ENCODE data around the gene EBPL. TPM values are rescaled to one million over a fixed set of nuclear protein-coding genes. Genes with fewer than 3 reads are reported as not detected.

The EBPL gene
- total and polyA plus RNA-seq, 9 of the 15 experiments (the other 6 are each of a cell fraction or from before 2014, with no cell fraction given): 5.2 to 68.3 (median 43.0) TPM

GRCh38 chr13:49641801-49642291 is 49.4 kb downstream of the EBPL start (continued):
- no peak for TF ChIP-seq MEIS2 (IDR thresholded peaks at IDR 0.05; ENCODE audit: partially characterized antibody)
- peak; percentile 49; the same call in 1 of the 2 replicates for TF ChIP-seq CTBP1 (IDR thresholded peaks at IDR 0.05; ENCODE audit: borderline replicate concordance)
- no peak for TF ChIP-seq ZBTB43 (CRISPR knock-in tag; IDR thresholded peaks at IDR 0.05)
- TF ChIP-seq FIP1L1 (IDR thresholded peaks at IDR 0.05; ENCODE audit: low read depth, low read length, poor library complexity, severe bottlenecking): no peak
- no peak for TF ChIP-seq MED1 (CRISPR knock-in tag; IDR thresholded peaks at IDR 0.05; ENCODE audit: borderline replicate concordance)
- TF ChIP-seq HDGF (IDR thresholded peaks at IDR 0.05): no peak
- no peak for TF ChIP-seq ELK1 (CRISPR knock-in tag; IDR thresholded peaks at IDR 0.05)
- 0 out of 2 replicates have a peak, but pooled peaks have one; percentile 56 for TF ChIP-seq ZNF589 (CRISPR knock-in tag; IDR thresholded peaks at IDR 0.05; ENCODE audit: low read depth)
- no peak for TF ChIP-seq HDAC6 (IDR thresholded peaks at IDR 0.05; ENCODE audit: low read depth, low read length)
- TF ChIP-seq MBD1 (CRISPR knock-in tag; IDR thresholded peaks at IDR 0.05): no peak
- TF ChIP-seq JUNB (CRISPR knock-in tag; conservative IDR thresholded peaks at IDR 0.05): no peak
- no peak for TF ChIP-seq HOMEZ (CRISPR knock-in tag; IDR thresholded peaks at IDR 0.05)
- TF ChIP-seq HCFC1 (IDR thresholded peaks at IDR 0.05; ENCODE audit: low read depth, low read length): no peak
- no peak for TF ChIP-seq DEAF1 (CRISPR knock-in tag; IDR thresholded peaks at IDR 0.05)
- TF ChIP-seq EP300 (IDR thresholded peaks at IDR 0.05; ENCODE audit: low read length): no peak
- no peak for TF ChIP-seq ZMIZ1 (IDR thresholded peaks at IDR 0.05; ENCODE audit: low read depth in 2 of 2, low read length in 2 of 2)
- TF ChIP-seq PHB (CRISPR knock-in tag; IDR thresholded peaks at IDR 0.05): no peak
